ENCODE measurements around the gene FAM177A1.
"Not testable (repeated sequence)": the region's sequence is repeated elsewhere in the genome, so short reads cannot be mapped to it uniquely, and the experiment has no call there.

FAM177A1 gene

DNA sequence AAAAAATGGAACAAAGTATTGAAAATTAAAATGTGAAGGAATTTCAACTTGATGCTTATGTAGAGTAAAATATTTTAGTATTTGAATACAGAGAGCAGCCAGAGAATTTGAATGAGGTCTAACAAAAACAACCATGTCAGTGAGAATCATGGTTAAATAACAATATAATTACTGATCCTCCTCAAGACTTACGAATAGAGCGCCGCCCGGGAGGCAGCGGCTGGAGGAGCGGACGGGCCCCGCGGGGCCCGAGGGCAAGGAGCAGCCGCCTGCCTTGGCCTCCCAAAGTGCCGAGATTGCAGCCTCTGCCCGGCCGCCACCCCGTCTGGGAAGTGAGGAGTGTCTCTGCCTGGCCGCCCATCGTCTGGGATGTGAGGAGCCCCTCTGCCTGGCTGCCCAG, 7.8 kb upstream of the FAM177A1 start:
- not testable (repeated sequence) for DNase-seq (ENCODE audit: low read depth); H3K27me3 ChIP-seq (replicated peaks; ENCODE audit: control insufficient read depth, insufficient read depth, low read length); H3K36me3 ChIP-seq (ENCODE audit: control insufficient read depth, insufficient read depth, low read length, severe bottlenecking); H3K9me3 ChIP-seq (ENCODE audit: control insufficient read depth, low read length); H3K9ac ChIP-seq (ENCODE audit: low read length); H3K4me3 ChIP-seq (ENCODE audit: low read length); H3K4me1 ChIP-seq (ENCODE audit: control insufficient read depth, insufficient read depth, low read length)

DNA sequence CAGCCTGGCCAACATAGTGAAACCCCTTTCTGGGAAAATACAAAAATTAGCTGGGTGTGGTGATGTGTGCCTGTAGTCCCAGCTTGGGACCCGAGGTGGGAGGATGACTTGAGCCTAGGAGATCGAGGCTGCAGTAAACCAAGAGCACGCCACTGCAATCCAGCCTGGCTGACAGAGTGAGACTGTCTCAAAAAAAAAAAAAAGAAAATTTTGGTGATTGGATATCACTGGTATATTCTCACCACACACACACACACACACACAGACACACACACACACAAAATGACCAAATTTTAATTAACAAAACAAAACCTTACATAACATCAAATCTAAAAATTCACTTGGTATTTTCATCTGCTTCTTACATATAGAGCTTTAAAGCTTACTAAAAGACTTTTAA, 3.4 kb upstream of the FAM177A1 start:
- no peak for DNase-seq (ENCODE audit: low read depth)
- no peaks in the 10 kb centered on the region for H3K27me3 ChIP-seq (replicated peaks; ENCODE audit: control insufficient read depth, insufficient read depth, low read length)

DNA sequence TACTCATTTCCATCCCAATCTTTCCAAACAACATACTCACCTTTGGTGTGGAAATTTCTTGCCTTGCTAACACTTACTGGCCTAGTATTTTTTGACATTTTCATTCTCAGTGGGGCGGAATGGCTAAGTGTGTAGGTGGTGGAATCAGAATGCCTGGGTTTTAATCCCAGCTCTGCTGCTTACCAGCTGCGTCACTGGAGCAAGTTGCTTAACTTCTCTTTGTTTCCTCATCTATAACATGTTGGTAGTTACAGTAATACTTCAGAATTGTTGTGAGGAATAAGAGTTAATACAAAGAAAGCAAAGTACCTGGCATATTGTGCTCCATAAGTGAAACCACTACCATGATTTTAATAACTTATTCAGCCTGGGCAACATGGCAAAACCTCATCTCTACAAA, 3.0 kb upstream of the FAM177A1 start:
- Histone ChIP-seq H3K4me3 (ENCODE audit: low read length) (no peak overlapping the region), H3K27me3 (replicated peaks; ENCODE audit: control insufficient read depth, insufficient read depth, low read length) (no peaks in the 10 kb centered on the region), H3K9ac (ENCODE audit: low read length) (no peak overlapping the region), H3K4me1 (ENCODE audit: control insufficient read depth, insufficient read depth, low read length) (peaks cover 16% of the 10 kb centered on the region), H3K36me3 (ENCODE audit: control insufficient read depth, insufficient read depth, low read length, severe bottlenecking) (no peaks in the 10 kb centered on the region), H3K9me3 (ENCODE audit: control insufficient read depth, low read length) (no peaks in the 10 kb centered on the region)
- DNase-seq (ENCODE audit: low read depth), result no peak

More for the DNA sequence above, 3.4 kb upstream of the FAM177A1 start:
- no peak overlapping the region for H3K9ac ChIP-seq (ENCODE audit: low read length)
- H3K4me1 ChIP-seq (ENCODE audit: control insufficient read depth, insufficient read depth, low read length), result peaks cover 12% of the 10 kb centered on the region
- no peaks in the 10 kb centered on the region for H3K9me3 ChIP-seq (ENCODE audit: control insufficient read depth, low read length)
- no peak overlapping the region for H3K4me3 ChIP-seq (ENCODE audit: low read length)
- no peaks in the 10 kb centered on the region for H3K36me3 ChIP-seq (ENCODE audit: control insufficient read depth, insufficient read depth, low read length, severe bottlenecking)

DNA sequence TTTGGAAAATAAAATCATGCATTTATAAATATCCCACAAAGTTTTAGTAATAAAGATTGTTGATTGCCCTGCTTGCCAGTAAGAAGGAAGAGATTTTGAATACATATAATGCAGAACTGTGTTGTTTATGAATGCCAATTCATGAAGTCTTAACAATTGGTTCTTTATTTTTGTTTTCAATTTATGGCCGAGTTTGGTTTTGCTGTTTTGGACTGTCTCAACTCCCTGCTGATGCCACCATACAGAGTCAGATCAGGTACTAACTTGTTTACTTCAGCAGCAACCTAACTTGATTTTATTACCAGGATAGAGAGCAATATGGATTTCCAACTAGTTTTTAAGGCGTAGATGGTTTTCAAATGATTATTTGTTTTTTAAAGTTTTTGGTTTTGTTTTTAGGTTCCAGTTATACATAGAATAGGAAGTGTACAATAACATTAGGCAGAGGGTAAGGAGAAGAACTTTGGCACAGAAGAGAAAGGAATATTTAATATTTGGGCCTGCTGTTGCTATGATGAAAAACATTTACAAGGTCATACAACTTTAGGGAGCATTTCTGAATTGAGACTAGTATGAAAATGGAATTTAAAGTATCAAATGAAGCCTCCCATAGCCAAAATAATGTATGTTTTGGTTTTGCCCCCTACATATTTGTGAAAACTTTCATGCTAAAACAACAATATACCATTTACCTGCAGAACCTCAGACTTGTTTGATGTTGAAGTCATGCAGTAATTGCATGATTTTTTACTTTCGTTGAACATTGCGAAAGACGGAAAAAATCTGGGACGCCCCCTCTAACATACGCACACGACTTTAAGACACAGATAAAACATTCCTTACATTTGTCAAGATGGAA, 904 bp upstream of the FAM177A1 start:
- no peaks in the 10 kb centered on the region for H3K36me3 ChIP-seq (ENCODE audit: control insufficient read depth, insufficient read depth, low read length, severe bottlenecking)
- H3K4me1 ChIP-seq (ENCODE audit: control insufficient read depth, insufficient read depth, low read length), result peaks cover 18% of the 10 kb centered on the region
- no peaks in the 10 kb centered on the region for H3K9me3 ChIP-seq (ENCODE audit: control insufficient read depth, low read length)
- peak overlapping the region; percentile 93 for H3K9ac ChIP-seq (ENCODE audit: low read length)
- peak; percentile 62 for DNase-seq (ENCODE audit: low read depth)
- peak overlapping the region; percentile 96 for H3K4me3 ChIP-seq (ENCODE audit: low read length)
- H3K27me3 ChIP-seq (replicated peaks; ENCODE audit: control insufficient read depth, insufficient read depth, low read length), result no peaks in the 10 kb centered on the region

DNA sequence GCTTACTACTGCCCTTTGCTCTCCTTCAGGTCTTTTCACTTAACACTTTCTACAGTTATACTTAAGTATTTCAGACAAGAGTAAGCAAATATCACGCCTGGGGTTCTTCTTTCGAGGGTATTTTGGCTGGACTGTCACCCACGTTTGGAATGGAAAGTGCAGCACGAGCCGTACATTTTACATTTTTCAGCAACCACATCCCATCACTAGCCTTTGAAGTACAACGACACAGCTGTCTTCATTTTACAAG, 349 bp upstream of the FAM177A1 start:
- Histone ChIP-seq H3K4me3 (ENCODE audit: low read length) (peak overlapping the region; percentile 96), H3K9me3 (ENCODE audit: control insufficient read depth, low read length) (no peaks in the 10 kb centered on the region), H3K4me1 (ENCODE audit: control insufficient read depth, insufficient read depth, low read length) (peaks cover 24% of the 10 kb centered on the region), H3K9ac (ENCODE audit: low read length) (peak overlapping the region; percentile 93), H3K36me3 (ENCODE audit: control insufficient read depth, insufficient read depth, low read length, severe bottlenecking) (no peaks in the 10 kb centered on the region), H3K27me3 (replicated peaks; ENCODE audit: control insufficient read depth, insufficient read depth, low read length) (no peaks in the 10 kb centered on the region)
- no peak for DNase-seq (ENCODE audit: low read depth)

DNA sequence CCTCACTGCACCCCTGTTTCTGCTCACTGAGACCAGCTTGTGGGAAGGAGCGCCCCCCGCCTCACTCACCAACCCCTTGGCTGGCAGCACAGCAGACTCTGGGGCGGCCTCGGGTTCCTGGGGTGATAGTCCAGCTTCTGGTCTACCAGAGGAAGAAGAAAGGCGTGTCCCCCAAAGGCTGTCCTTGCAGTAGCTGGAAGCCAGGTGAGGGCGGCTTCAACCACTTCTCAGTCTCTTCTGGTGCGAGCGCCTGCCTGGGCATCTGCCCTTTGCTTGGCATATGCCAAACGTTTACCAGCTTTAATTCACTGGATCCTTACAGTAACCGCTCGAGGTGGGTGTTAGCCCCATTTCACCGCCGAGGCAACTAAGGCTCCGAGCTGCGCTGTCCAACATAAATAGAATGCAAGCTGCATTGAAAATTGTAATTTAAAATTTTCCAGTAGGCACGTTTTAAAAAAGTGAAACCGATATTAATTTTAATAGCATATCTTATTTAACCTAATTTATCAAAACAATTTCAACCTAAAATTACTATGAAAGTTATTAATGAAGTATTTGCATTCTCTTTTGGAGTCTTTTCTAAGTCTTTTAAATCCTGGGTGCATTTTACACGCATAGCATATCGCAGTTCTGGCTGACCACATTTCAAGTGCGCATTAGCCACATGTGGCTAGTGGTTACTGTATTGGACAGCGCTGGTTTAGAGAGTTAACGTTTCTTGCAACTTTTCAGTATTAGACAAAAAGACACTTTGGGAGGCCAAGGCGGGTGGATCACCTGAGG, 872 bp downstream of the FAM177A1 start:
- H3K9me3 ChIP-seq (ENCODE audit: control insufficient read depth, low read length), result no peaks in the 10 kb centered on the region
- peak overlapping the region; percentile 92 for H3K9ac ChIP-seq (ENCODE audit: low read length)
- DNase-seq (ENCODE audit: low read depth), result no peak
- peak overlapping the region; percentile 96 for H3K4me3 ChIP-seq (ENCODE audit: low read length)
- no peaks in the 10 kb centered on the region for H3K36me3 ChIP-seq (ENCODE audit: control insufficient read depth, insufficient read depth, low read length, severe bottlenecking)
- H3K4me1 ChIP-seq (ENCODE audit: control insufficient read depth, insufficient read depth, low read length), result peaks cover 31% of the 10 kb centered on the region
- H3K27me3 ChIP-seq (replicated peaks; ENCODE audit: control insufficient read depth, insufficient read depth, low read length), result no peaks in the 10 kb centered on the region

- Histone ChIP-seq H3K36me3 (ENCODE audit: control insufficient read depth, insufficient read depth, low read length, severe bottlenecking) (peaks cover 5% of the 10 kb centered on the region), H3K4me3 (ENCODE audit: low read length) (peak overlapping the region; percentile 96), H3K9me3 (ENCODE audit: control insufficient read depth, low read length) (no peaks in the 10 kb centered on the region), H3K9ac (ENCODE audit: low read length) (no peak overlapping the region), H3K4me1 (ENCODE audit: control insufficient read depth, insufficient read depth, low read length) (peaks cover 31% of the 10 kb centered on the region), H3K27me3 (replicated peaks; ENCODE audit: control insufficient read depth, insufficient read depth, low read length) (no peaks in the 10 kb centered on the region)
- no peak for DNase-seq (ENCODE audit: low read depth)
Measured at GRCh38 chr14:35047976-35048513, 2.0 kb downstream of the FAM177A1 start.

DNA sequence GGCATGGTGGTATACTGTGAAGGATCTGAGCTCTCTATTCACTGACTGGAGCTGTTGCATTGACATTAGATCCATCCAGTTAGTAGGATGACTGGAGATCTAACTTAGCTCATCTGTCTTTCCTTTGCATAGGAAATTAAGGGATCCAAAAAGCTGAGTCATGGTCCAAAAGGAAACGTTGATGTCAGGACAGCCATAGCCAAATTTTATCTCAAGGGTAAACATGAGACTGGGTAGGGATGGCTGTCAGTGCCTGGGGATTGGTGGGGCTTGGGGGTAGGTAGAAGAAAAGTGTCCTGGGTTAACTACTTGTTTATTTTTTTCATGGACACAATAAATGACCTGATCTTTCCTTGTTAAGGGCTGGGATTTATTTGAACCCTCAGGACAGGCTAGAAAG, 4.6 kb downstream of the FAM177A1 start:
- Histone ChIP-seq H3K9ac (ENCODE audit: low read length) (no peak overlapping the region), H3K9me3 (ENCODE audit: control insufficient read depth, low read length) (no peaks in the 10 kb centered on the region), H3K36me3 (ENCODE audit: control insufficient read depth, insufficient read depth, low read length, severe bottlenecking) (peaks cover 14% of the 10 kb centered on the region), H3K4me3 (ENCODE audit: low read length) (no peak overlapping the region), H3K4me1 (ENCODE audit: control insufficient read depth, insufficient read depth, low read length) (peaks cover 25% of the 10 kb centered on the region), H3K27me3 (replicated peaks; ENCODE audit: control insufficient read depth, insufficient read depth, low read length) (no peaks in the 10 kb centered on the region)
- peak; percentile 66 for DNase-seq (ENCODE audit: low read depth)

GRCh38 chr14:35051796-35052195, 5.7 kb downstream of the FAM177A1 start:
- Histone ChIP-seq H3K27me3 (replicated peaks; ENCODE audit: control insufficient read depth, insufficient read depth, low read length) (no peaks in the 10 kb centered on the region), H3K4me1 (ENCODE audit: control insufficient read depth, insufficient read depth, low read length) (peaks cover 24% of the 10 kb centered on the region), H3K4me3 (ENCODE audit: low read length) (no peak overlapping the region), H3K9ac (ENCODE audit: low read length) (no peak overlapping the region), H3K36me3 (ENCODE audit: control insufficient read depth, insufficient read depth, low read length, severe bottlenecking) (peaks cover 19% of the 10 kb centered on the region), H3K9me3 (ENCODE audit: control insufficient read depth, low read length) (no peaks in the 10 kb centered on the region)
- peak; percentile 83 for DNase-seq (ENCODE audit: low read depth)

- no peaks in the 10 kb centered on the region for H3K9me3 ChIP-seq (ENCODE audit: control insufficient read depth, low read length)
- no peaks in the 10 kb centered on the region for H3K27me3 ChIP-seq (replicated peaks; ENCODE audit: control insufficient read depth, insufficient read depth, low read length)
- peaks cover 18% of the 10 kb centered on the region for H3K4me1 ChIP-seq (ENCODE audit: control insufficient read depth, insufficient read depth, low read length)
- H3K9ac ChIP-seq (ENCODE audit: low read length), result no peak overlapping the region
- DNase-seq (ENCODE audit: low read depth), result peak; percentile 13
- no peak overlapping the region for H3K4me3 ChIP-seq (ENCODE audit: low read length)
- peaks cover 21% of the 10 kb centered on the region for H3K36me3 ChIP-seq (ENCODE audit: control insufficient read depth, insufficient read depth, low read length, severe bottlenecking)
Measured at GRCh38 chr14:35052637-35053036, 6.6 kb downstream of the FAM177A1 start.

DNA sequence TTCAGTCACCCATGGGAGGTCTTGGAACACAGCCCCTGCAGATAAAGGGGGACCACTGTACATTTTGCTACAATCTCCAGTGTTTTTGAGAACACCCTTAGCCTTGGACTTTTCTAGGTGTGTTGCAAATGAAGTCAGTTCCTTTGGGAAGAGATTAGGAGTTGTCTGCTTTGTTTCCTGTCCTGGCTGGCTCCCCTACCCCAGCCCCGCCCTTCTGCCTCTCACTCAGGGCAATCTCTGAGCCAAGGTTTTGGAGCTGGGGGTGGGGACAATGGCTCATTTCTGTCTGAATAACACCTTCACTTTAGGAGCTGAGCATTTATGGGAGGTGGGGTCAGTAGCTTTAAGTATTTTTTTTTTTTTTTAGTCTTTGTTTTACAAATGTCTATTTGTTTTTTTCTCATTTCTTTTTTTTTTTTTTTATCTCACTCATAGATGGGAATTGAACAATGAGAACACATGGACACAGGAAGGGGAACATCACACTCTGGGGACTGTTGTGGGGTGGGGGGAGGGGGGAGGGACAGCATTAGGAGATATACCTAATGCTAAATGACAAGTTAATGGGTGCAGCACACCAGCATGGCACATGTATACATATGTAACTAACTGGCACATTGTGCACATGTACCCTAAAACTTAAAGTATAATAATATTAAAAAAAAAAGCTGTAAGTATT, 15.2 kb downstream of the FAM177A1 start:
- H3K36me3 ChIP-seq (ENCODE audit: control insufficient read depth, insufficient read depth, low read length, severe bottlenecking), result peaks cover 34% of the 10 kb centered on the region
- DNase-seq (ENCODE audit: low read depth), result peak; percentile 23
- H3K9ac ChIP-seq (ENCODE audit: low read length); H3K4me3 ChIP-seq (ENCODE audit: low read length); H3K9me3 ChIP-seq (ENCODE audit: control insufficient read depth, low read length); H3K4me1 ChIP-seq (ENCODE audit: control insufficient read depth, insufficient read depth, low read length); H3K27me3 ChIP-seq (replicated peaks; ENCODE audit: control insufficient read depth, insufficient read depth, low read length): not testable (repeated sequence)

Data from adipocyte (in vitro differentiated cells).